Dedifferentiated amniotic fluid mesenchymal stem cell (primary cell): Measurements from ENCODE around the gene FBLN1.

Experiments used
- DNase-seq: peaks from one replicate; pipeline ENCODE4 v3.0.0-alpha.2; 2016; ENCODE audit errors: extremely low spot score

FBLN1 gene

GRCh38 chr22:45571089-45571488 lies 68.4 kb downstream of the FBLN1 start:
- no peak for DNase-seq

- no peak for DNase-seq
Observed at GRCh38 chr22:45572444-45572843, 69.8 kb downstream of the FBLN1 start.

GRCh38 chr22:45574069-45574703 lies 71.5 kb downstream of the FBLN1 start:
- no peak for DNase-seq

GRCh38 chr22:45575173-45575572 lies 72.5 kb downstream of the FBLN1 start:
- DNase-seq = no peak

GRCh38 chr22:45575607-45576272 lies 73.1 kb downstream of the FBLN1 start:
- no peak for DNase-seq

- no peak for DNase-seq
Observed at GRCh38 chr22:45576273-45576625, 73.6 kb downstream of the FBLN1 start.

- no peak for DNase-seq
Observed at GRCh38 chr22:45576730-45577464, 74.2 kb downstream of the FBLN1 start.

- DNase-seq = peak; percentile 61
Observed at GRCh38 chr22:45577746-45578523, 75.3 kb downstream of the FBLN1 start.

GRCh38 chr22:45578524-45579147 lies 76.0 kb downstream of the FBLN1 start:
- no peak for DNase-seq

- DNase-seq = no peak
Observed at GRCh38 chr22:45579306-45579705, 76.6 kb downstream of the FBLN1 start.

GRCh38 chr22:45579806-45580725 lies 77.4 kb downstream of the FBLN1 start:
- no peak for DNase-seq

- DNase-seq = no peak
Observed at GRCh38 chr22:45580726-45581381, 78.2 kb downstream of the FBLN1 start.

GRCh38 chr22:45581549-45582080 lies 78.9 kb downstream of the FBLN1 start:
- no peak for DNase-seq

GRCh38 chr22:45582236-45582954 lies 79.7 kb downstream of the FBLN1 start:
- DNase-seq = no peak

GRCh38 chr22:45582955-45583320 lies 80.3 kb downstream of the FBLN1 start:
- no peak for DNase-seq

GRCh38 chr22:45583504-45583903 lies 80.8 kb downstream of the FBLN1 start:
- no peak for DNase-seq

GRCh38 chr22:45584121-45584570 lies 81.5 kb downstream of the FBLN1 start:
- DNase-seq = no peak

GRCh38 chr22:45584621-45585436 lies 82.1 kb downstream of the FBLN1 start:
- DNase-seq = no peak

- no peak for DNase-seq
Observed at GRCh38 chr22:45585437-45585755, 82.7 kb downstream of the FBLN1 start.
